H9 (cell line): Measurements from ENCODE around the gene SLC46A1. TPM values are rescaled to one million over a fixed set of nuclear protein-coding genes. Genes with fewer than 3 reads are reported as not detected.
A peak's percentile ranks its signal among the peaks of the same experiment; 100 is the strongest.

Source experiments
- DNase-seq: peaks from one replicate; pipeline ENCODE4 v3.0.0-alpha.2; 2017
- H2AFZ ChIP-seq: one replicate; pipeline ENCODE4 v1.6.1; 2013; ENCODE audit warnings: mild to moderate bottlenecking, low read length, control low read depth, moderate library complexity
- H2AK5ac ChIP-seq: 2 replicates; pipeline ENCODE4 v1.6.1; 2013; ENCODE audit warnings: low read length, control low read depth, mixed read lengths; ENCODE audit not compliant: insufficient read length
- H2BK120ac ChIP-seq: one replicate; pipeline ENCODE4 v1.6.1; 2013; ENCODE audit warnings: low read depth, mild to moderate bottlenecking, low read length, control low read depth, inconsistent platforms; ENCODE audit not compliant: poor library complexity, severe bottlenecking
- H2BK12ac ChIP-seq: 2 replicates; pipeline ENCODE4 v1.6.1; 2013; ENCODE audit warnings: low read length, control low read depth, mixed read lengths, low read depth; ENCODE audit not compliant: insufficient read length
- H2BK15ac ChIP-seq: 2 replicates; pipeline ENCODE4 v1.6.1; 2013; ENCODE audit warnings: low read depth, low read length, control low read depth
- H2BK20ac ChIP-seq: one replicate; pipeline ENCODE4 v1.6.1; 2013; ENCODE audit warnings: low read depth, mild to moderate bottlenecking, low read length, control low read depth, inconsistent platforms; ENCODE audit not compliant: poor library complexity, severe bottlenecking
- H2BK5ac ChIP-seq: 2 replicates; pipeline ENCODE4 v1.6.1; 2013; ENCODE audit warnings: low read length, control low read depth, mixed read lengths; ENCODE audit not compliant: insufficient read length
- H3K14ac ChIP-seq: 2 replicates; pipeline ENCODE4 v1.6.1; 2013; ENCODE audit warnings: low read length, control low read depth; ENCODE audit not compliant: insufficient read depth
- H3K18ac ChIP-seq: 2 replicates; pipeline ENCODE4 v1.6.1; 2013; ENCODE audit warnings: low read depth, mild to moderate bottlenecking, mixed read lengths, low read length, control low read depth; ENCODE audit not compliant: insufficient read length
- H3K23ac ChIP-seq: 2 replicates; pipeline ENCODE4 v1.6.1; 2013; ENCODE audit warnings: low read length, control low read depth, mixed read lengths, low read depth; ENCODE audit not compliant: insufficient read length
- H3K23me2 ChIP-seq: 2 replicates; pipeline ENCODE4 v1.6.1; 2013; ENCODE audit warnings: low read depth, mild to moderate bottlenecking, mixed read lengths, low read length, control low read depth; ENCODE audit not compliant: insufficient read length, poor library complexity, severe bottlenecking
- H3K27ac ChIP-seq: 2 replicates; pipeline ENCODE4 v1.5.1; 2013; ENCODE audit warnings: low read length, control low read depth, mixed read lengths, low read depth; ENCODE audit not compliant: insufficient read length
- H3K27me3 ChIP-seq: 2 replicates; pipeline ENCODE4 v1.6.1; 2013; ENCODE audit warnings: low read length, control low read depth, inconsistent platforms; ENCODE audit not compliant: insufficient read depth
- H3K4ac ChIP-seq: 2 replicates; pipeline ENCODE4 v1.6.1; 2013; ENCODE audit warnings: low read depth, mild to moderate bottlenecking, control low read depth, inconsistent platforms, low read length, moderate library complexity
- H3K4me1 ChIP-seq: 2 replicates; pipeline ENCODE4 v1.6.1; 2013; ENCODE audit warnings: low read length, control low read depth, inconsistent platforms; ENCODE audit not compliant: insufficient read depth
- H3K4me2 ChIP-seq: 2 replicates; pipeline ENCODE4 v1.6.1; 2013; ENCODE audit warnings: low read length, control low read depth, mixed read lengths; ENCODE audit not compliant: insufficient read length, insufficient read depth
- H3K56ac ChIP-seq: 2 replicates; pipeline ENCODE4 v1.6.1; 2013; ENCODE audit warnings: low read depth, mild to moderate bottlenecking, mixed read lengths, low read length, control low read depth; ENCODE audit not compliant: insufficient read length
- H3K79me1 ChIP-seq: 2 replicates; pipeline ENCODE4 v1.6.1; 2013; ENCODE audit warnings: low read depth, mild to moderate bottlenecking, moderate library complexity, low read length, control low read depth, inconsistent platforms; ENCODE audit not compliant: insufficient read depth, poor library complexity, severe bottlenecking
- H3K79me2 ChIP-seq: 2 replicates; pipeline ENCODE4 v1.6.1; 2013; ENCODE audit warnings: low read length, control low read depth, inconsistent platforms; ENCODE audit not compliant: insufficient read depth
- H3K9ac ChIP-seq: 2 replicates; pipeline ENCODE4 v1.6.1; 2013; ENCODE audit warnings: low read length, control low read depth, mixed read lengths; ENCODE audit not compliant: insufficient read length; ENCODE audit errors: extremely low read depth
- H3K9me3 ChIP-seq: one replicate; pipeline ENCODE4 v1.6.1; 2013; ENCODE audit warnings: low read depth, low read length, inconsistent platforms; ENCODE audit not compliant: control insufficient read depth
- H3T11ph ChIP-seq: one replicate; pipeline ENCODE4 v1.6.1; 2013; ENCODE audit warnings: mild to moderate bottlenecking, low read length, control low read depth, inconsistent platforms
- H4K20me1 ChIP-seq: one replicate; pipeline ENCODE4 v1.6.1; 2013; ENCODE audit not compliant: control insufficient read depth, insufficient read length, insufficient read depth
- H4K5ac ChIP-seq: 2 replicates; pipeline ENCODE4 v1.6.1; 2013; ENCODE audit warnings: low read depth, mild to moderate bottlenecking, mixed read lengths, low read length, control low read depth; ENCODE audit not compliant: insufficient read length
- H4K8ac ChIP-seq: replicated peaks from 2 replicates; pipeline ENCODE4 v1.6.1; 2013; ENCODE audit warnings: low read length, control low read depth, mixed read lengths, low read depth; ENCODE audit not compliant: insufficient read length
- H4K91ac ChIP-seq: 2 replicates; pipeline ENCODE4 v1.6.1; 2013; ENCODE audit warnings: low read depth, mild to moderate bottlenecking, moderate library complexity, mixed read lengths, low read length, control low read depth; ENCODE audit not compliant: insufficient read length
- H3K27ac Mint-ChIP-seq, 3 experiments: 2 replicates in 2 of 3; 3 replicates in 1 of 3; pipeline ENCODE4 v1.8.0; 2020 to 2021; ENCODE audit warnings: mixed read lengths in 3 of 3, mild to moderate bottlenecking in 1 of 3, moderate library complexity in 1 of 3
- H3K27me3 Mint-ChIP-seq: 2 replicates; pipeline ENCODE4 v1.8.0; 2021; ENCODE audit warnings: low read depth, mild to moderate bottlenecking, moderate library complexity, mixed read lengths
- H3K36me3 Mint-ChIP-seq, 3 experiments: 2 replicates in 2 of 3; 3 replicates in 1 of 3; pipeline ENCODE4 v1.8.0; 2020 to 2021; ENCODE audit warnings: low read depth in 3 of 3, mixed read lengths in 3 of 3; ENCODE audit not compliant: insufficient read depth in 1 of 3
- H3K4me1 Mint-ChIP-seq, 2 experiments: 2 replicates each; pipeline ENCODE4 v1.8.0; 2020; ENCODE audit warnings: mixed read lengths in 2 of 2
- H3K4me3 Mint-ChIP-seq, 2 experiments: 2 replicates in 1 of 2; 3 replicates in 1 of 2; pipeline ENCODE4 v1.8.0; 2020 to 2021; ENCODE audit warnings: mild to moderate bottlenecking in 2 of 2, mixed read lengths in 2 of 2, moderate library complexity in 1 of 2
- H3K9me3 Mint-ChIP-seq, 2 experiments: 2 replicates in 1 of 2; 3 replicates in 1 of 2; pipeline ENCODE4 v1.8.0; 2020; ENCODE audit warnings: mild to moderate bottlenecking in 2 of 2, mixed read lengths in 2 of 2, moderate library complexity in 1 of 2
- CTCF ChIP-seq: fragments of 200-600 bp; sonication (generic); conservative IDR thresholded peaks from 3 replicates; pipeline ENCODE4 v1.8.0; 2021; ENCODE audit warnings: antibody characterized with exemption, mild to moderate bottlenecking
- WGBS: extraction: QIAGEN DNeasy Blood & Tissue Kit; methylation state at CpG from one replicate; pipeline ENCODE4 v1.1.7; 2013; ENCODE audit warnings: missing lambda C conversion rate, low lambda C conversion rate, mixed read lengths; ENCODE audit not compliant: insufficient read length; ENCODE audit errors: extremely low coverage; 5-methylcytosine and 5-hydroxymethylcytosine counted together
- total RNA-seq: library from RNA; stranded (reverse); gene quantifications from 2 replicates; pipeline ENCODE4 v1.2.1, GENCODE V29; 2021

Gene SLC46A1
- total RNA-seq, 1 experiment from 2014 or later = 8.7 TPM

- Histone ChIP-seq H3K79me2 (no peaks in the 10 kb centered on the region), H3K79me1 (no peaks in the 10 kb centered on the region), H3K23ac (no peak overlapping the region), H2BK5ac (no peak overlapping the region), H3K4ac (no peak overlapping the region), H3K4me1 (peaks cover 13% of the 10 kb centered on the region; the same call in 1 of the 2 replicates), H3K23me2 (peaks cover 9% of the 10 kb centered on the region), H4K5ac (no peak overlapping the region), H2BK120ac (no peak overlapping the region), H2BK12ac (no peak overlapping the region), H4K91ac (no peak overlapping the region), H3K27ac (no peak overlapping the region), H4K20me1 (no peaks in the 10 kb centered on the region), H3K14ac (no peak overlapping the region), H2BK20ac (no peak overlapping the region), H4K8ac (no peak overlapping the region), H3K18ac (no peak overlapping the region), H3K9me3 (no peaks in the 10 kb centered on the region), H3K27me3 (no peaks in the 10 kb centered on the region; the same call in 1 of the 2 replicates), H2AFZ (no peak overlapping the region), H2AK5ac (no peak overlapping the region), H3K4me2 (no peak overlapping the region), H3K9ac (no peak overlapping the region), H2BK15ac (no peak overlapping the region), H3K56ac (no peak overlapping the region), H3T11ph (no peak overlapping the region)
- no peaks in the 10 kb centered on the region for H3K9me3 Mint-ChIP-seq
- peaks cover 61 to 62% of the 10 kb centered on the region in 2 experiments for H3K4me1 Mint-ChIP-seq
- H3K27me3 Mint-ChIP-seq = peaks cover 66% of the 10 kb centered on the region
- no peak overlapping the region for H3K27ac Mint-ChIP-seq
- peak overlapping the region in 1 of 2 experiments; percentile 64; a peak in 1 of 5 replicates for H3K4me3 Mint-ChIP-seq
- no CpG with 5 or more reads among the region's 2 CpGs for WGBS
- no peak for DNase-seq
- TF ChIP-seq CTCF = no peak
- peaks cover 0 to 6% (median 0%) of the 10 kb centered on the region in 3 experiments; a peak in 2 of 7 replicates for H3K36me3 Mint-ChIP-seq
Observed at GRCh38 chr17:28404007-28404406, 2.0 kb downstream of the SLC46A1 start.
